ENCODE data around the gene APOC3. TPM values are rescaled to one million over a fixed set of nuclear protein-coding genes. Genes with fewer than 3 reads are reported as not detected.
A peak's percentile ranks its signal among the peaks of the same experiment; 100 is the strongest.

Gene APOC3
- total RNA-seq, 1 experiment from 2014 or later, result not detected

GRCh38 chr11:116861539-116861938, 31.8 kb downstream of the APOC3 start:
- H3K18ac ChIP-seq (ENCODE audit: insufficient read length, low read depth, low read length), result no peak overlapping the region
- H3K79me2 ChIP-seq (ENCODE audit: insufficient read depth, low read length), result no peaks in the 10 kb centered on the region
- H3K9ac ChIP-seq (ENCODE audit: extremely low read depth, insufficient read length, low read length), result no peak overlapping the region
- no peak overlapping the region for H4K5ac ChIP-seq (ENCODE audit: insufficient read length, low read depth, low read length)
- Mint-ChIP-seq H3K4me1 (no peaks in the 10 kb centered on the region), H3K27me3 (ENCODE audit: low read depth) (no peaks in the 10 kb centered on the region), H3K9me3 (no peaks in the 10 kb centered on the region), H3K27ac (peak overlapping the region in 1 of 3 experiments; percentile 24; a peak in 1 of 7 replicates), H3K36me3 (ENCODE audit: insufficient read depth in 1 of 3, low read depth in 3 of 3) (peaks cover 19 to 70% (median 63%) of the 10 kb centered on the region in 3 experiments), H3K4me3 (no peak overlapping the region)
- H2BK20ac ChIP-seq (ENCODE audit: low read depth, low read length, poor library complexity, severe bottlenecking), result no peak overlapping the region
- H2AFZ ChIP-seq (ENCODE audit: low read length), result no peak overlapping the region
- no peaks in the 10 kb centered on the region for H3K9me3 ChIP-seq (ENCODE audit: control insufficient read depth, low read depth, low read length)
- H4K91ac ChIP-seq (ENCODE audit: insufficient read length, low read depth, low read length), result no peak overlapping the region
- H3K4ac ChIP-seq (ENCODE audit: low read depth, low read length), result no peak overlapping the region
- H3K27me3 ChIP-seq (ENCODE audit: insufficient read depth, low read length), result no peaks in the 10 kb centered on the region
- no peak overlapping the region for H3K14ac ChIP-seq (ENCODE audit: insufficient read depth, low read length)
- H3K27ac ChIP-seq (ENCODE audit: insufficient read length, low read depth, low read length), result no peak overlapping the region
- no CpG with 5 or more reads among the region's 1 CpG for WGBS (ENCODE audit: extremely low coverage, insufficient read length, low lambda C conversion rate)
- no peak for DNase-seq
- H2AK5ac ChIP-seq (ENCODE audit: insufficient read length, low read length), result no peak overlapping the region
- H3K4me2 ChIP-seq (ENCODE audit: insufficient read depth, insufficient read length, low read length), result no peak overlapping the region
- no peaks in the 10 kb centered on the region for H4K20me1 ChIP-seq (ENCODE audit: control insufficient read depth, insufficient read depth, insufficient read length)
- H2BK15ac ChIP-seq (ENCODE audit: low read depth, low read length), result no peak overlapping the region
- no peak overlapping the region for H3T11ph ChIP-seq (ENCODE audit: low read length)
- no peak overlapping the region for H3K56ac ChIP-seq (ENCODE audit: insufficient read length, low read depth, low read length)
- no peak overlapping the region for H3K23ac ChIP-seq (ENCODE audit: insufficient read length, low read depth, low read length)
- no peaks in the 10 kb centered on the region for H3K23me2 ChIP-seq (ENCODE audit: insufficient read length, low read depth, low read length, poor library complexity, severe bottlenecking)
- no peak overlapping the region for H2BK120ac ChIP-seq (ENCODE audit: low read depth, low read length, poor library complexity, severe bottlenecking)
- H3K79me1 ChIP-seq (ENCODE audit: insufficient read depth, low read depth, low read length, poor library complexity, severe bottlenecking), result no peaks in the 10 kb centered on the region
- no peak overlapping the region for H2BK5ac ChIP-seq (ENCODE audit: insufficient read length, low read length)
- H4K8ac ChIP-seq (replicated peaks; ENCODE audit: insufficient read length, low read depth, low read length), result no peak overlapping the region
- no peak overlapping the region for H2BK12ac ChIP-seq (ENCODE audit: insufficient read length, low read depth, low read length)
- no peaks in the 10 kb centered on the region for H3K4me1 ChIP-seq (ENCODE audit: insufficient read depth, low read length)
- no peak for TF ChIP-seq CTCF (conservative IDR thresholded peaks at IDR 0.05)
